H54 (cell line): ENCODE data around the gene SQSTM1.
A peak's percentile ranks its signal among the peaks of the same experiment; 100 is the strongest.

Experiments
- DNase-seq: peaks from one replicate; pipeline ENCODE4 v3.0.0; 2011; ENCODE audit warnings: low spot score, mixed read lengths; ENCODE audit not compliant: insufficient read length
- FAIRE-seq: peaks from 3 replicates; lab custom pipeline; 2011; peaks lifted over from hg19 to GRCh38; lab: Jason Lieb, UNC
- POLR2A ChIP-seq: IDR thresholded peaks from 2 replicates; pipeline ENCODE4 v1.6.1; 2011; ENCODE audit warnings: low read depth, mild to moderate bottlenecking, low read length

Gene SQSTM1

DNA sequence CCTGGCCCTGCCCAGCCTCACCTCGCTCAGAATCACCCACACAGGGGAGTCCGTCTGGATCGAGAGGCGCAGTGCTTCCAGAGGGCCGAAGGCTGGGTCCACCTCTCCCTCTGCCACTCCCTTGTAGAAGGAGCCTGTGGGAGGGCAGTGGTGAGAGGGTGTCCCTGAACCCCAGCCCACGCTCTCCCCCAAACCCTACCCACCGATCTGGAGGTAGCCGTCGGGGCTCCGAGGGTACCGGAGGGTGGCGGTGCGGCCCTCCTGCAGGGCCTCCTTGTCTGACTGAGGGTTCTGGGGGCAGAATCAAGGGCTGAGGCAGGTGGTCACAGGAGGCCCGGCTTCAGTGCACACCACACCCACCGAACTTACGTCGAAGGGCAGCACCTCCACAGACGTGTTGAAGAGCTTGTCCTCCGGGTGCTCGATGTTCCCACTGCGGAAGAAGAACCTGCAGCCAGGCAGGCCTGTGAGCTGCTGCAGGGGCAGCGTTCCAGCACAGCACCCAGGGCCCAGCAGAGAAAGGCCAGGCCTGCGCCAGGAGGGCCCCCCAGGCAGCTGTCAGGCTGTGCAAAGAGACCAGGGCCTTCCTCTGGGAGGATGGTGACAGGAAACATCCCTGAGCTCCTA, 22.4 kb upstream of the SQSTM1 start:
- DNase-seq, result no peak
- no peak for TF ChIP-seq POLR2A
- FAIRE-seq, result no peak

DNA sequence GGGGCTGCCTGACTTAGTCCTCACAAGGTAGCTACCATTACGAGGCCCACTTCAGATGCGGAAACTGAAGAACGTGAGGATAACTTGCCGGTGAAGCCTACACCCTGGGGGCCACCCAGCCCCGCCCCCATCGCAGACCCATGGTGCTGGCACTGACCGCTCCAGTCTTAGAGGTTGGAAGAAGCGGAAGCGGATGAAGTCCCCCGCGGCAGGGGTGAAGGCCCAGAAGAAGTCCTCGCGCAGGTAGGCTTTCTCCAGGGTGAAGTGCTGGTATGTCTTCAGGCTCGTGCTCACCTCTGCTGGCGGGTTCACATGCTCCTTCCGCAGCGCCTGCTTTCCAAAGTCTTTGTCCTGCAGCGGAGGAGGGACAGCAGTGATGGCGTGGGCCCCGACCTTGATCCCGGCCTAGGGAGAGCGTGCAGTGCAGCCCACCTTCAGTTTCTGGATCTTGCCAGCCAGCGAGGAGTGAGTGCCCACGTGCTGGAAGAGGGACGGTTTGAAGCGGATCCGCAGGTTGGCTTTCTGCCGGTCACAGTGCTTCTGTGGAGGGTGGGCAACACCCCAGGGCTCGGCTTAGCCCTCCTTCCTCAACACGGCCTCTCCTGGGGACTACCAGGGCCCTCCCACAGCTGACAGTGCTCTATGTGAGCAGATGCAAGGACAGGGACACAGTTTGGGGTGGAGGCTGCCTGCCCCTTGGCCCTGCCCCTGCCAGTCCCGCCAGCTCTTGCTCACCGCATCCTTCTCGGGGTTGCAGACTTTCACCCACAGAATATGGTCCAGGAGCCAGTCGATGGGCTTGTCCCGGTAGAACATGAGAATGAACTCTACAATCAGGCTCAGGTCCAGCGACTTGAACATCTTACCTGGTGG, 21.7 kb upstream of the SQSTM1 start:
- TF ChIP-seq POLR2A, result no peak
- FAIRE-seq, result no peak
- no peak for DNase-seq

DNA sequence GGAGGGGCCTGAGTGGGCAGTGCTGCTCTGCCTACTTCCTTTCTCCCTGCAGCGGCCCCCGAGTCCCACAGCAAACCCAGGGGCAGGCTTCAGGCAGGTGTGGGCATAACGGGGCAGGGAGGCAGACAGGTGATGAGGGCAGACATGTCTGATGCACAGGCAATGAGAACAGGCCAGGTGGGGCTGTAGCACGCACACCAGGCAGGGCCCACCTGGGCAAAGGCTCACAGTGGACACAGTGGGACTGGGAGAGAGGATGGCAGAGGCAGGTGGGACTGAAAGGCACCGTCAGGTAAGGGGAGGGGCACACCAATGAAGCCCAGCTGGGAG, 21.1 kb upstream of the SQSTM1 start:
- no peak for DNase-seq
- FAIRE-seq, result no peak
- TF ChIP-seq POLR2A, result no peak

DNA sequence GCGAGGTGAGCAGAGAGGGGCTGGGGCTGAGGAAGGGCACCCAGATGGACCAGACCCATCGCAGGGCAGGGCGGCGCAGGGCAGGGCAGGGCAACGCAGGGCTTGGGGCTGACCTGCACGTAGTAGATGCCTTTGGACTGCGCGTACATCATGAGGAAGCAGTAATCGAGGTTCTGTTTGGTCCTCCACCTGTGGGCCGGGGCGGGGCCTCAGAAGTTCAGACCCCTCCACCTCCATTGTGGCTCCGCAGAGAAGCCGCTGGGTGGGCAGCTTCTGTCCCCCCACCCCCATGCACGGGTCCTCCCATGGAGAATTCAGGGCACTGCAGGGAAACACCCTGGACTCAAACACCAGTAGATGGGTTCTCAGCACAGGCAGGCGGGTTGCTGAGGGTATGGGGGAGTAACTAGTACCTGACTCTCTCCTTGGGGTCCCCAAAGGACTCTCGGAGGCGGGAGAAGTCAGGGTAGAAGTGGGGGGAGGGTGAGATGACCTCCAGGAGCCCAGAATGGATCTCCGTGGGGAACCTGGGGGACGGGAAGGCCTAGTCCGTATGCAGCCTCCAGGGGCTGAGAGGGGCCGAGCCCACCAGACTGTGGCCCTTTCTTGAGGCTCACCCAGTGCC, 20.5 kb upstream of the SQSTM1 start:
- DNase-seq (no peak), FAIRE-seq (no peak)
- no peak for TF ChIP-seq POLR2A

DNA sequence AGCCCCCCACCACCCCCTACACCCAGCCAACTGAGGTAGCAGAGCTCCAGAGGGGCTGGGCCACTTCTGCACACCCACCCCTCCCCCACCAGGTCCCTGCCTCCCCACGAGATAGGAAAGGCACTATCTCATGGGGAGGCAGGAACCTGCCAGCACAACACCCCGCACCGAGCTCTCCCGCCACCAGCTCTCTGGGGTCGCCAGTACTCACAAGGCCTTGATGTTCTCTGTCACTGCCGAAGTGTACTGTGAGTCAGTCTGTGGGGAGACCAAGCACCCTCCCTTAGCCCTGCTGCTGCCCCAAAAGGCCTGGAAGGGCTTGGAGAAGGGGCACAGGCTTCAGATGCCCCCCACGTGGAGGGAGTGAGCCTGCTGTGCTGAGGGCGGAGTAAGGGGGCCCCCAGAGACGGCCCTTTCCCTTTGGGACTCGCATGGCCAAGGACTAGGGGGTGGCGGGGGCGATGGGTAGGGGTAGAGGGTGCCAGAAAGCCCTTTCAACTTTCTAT, 20.0 kb upstream of the SQSTM1 start:
- no peak for FAIRE-seq
- DNase-seq, result no peak
- TF ChIP-seq POLR2A, result no peak

DNA sequence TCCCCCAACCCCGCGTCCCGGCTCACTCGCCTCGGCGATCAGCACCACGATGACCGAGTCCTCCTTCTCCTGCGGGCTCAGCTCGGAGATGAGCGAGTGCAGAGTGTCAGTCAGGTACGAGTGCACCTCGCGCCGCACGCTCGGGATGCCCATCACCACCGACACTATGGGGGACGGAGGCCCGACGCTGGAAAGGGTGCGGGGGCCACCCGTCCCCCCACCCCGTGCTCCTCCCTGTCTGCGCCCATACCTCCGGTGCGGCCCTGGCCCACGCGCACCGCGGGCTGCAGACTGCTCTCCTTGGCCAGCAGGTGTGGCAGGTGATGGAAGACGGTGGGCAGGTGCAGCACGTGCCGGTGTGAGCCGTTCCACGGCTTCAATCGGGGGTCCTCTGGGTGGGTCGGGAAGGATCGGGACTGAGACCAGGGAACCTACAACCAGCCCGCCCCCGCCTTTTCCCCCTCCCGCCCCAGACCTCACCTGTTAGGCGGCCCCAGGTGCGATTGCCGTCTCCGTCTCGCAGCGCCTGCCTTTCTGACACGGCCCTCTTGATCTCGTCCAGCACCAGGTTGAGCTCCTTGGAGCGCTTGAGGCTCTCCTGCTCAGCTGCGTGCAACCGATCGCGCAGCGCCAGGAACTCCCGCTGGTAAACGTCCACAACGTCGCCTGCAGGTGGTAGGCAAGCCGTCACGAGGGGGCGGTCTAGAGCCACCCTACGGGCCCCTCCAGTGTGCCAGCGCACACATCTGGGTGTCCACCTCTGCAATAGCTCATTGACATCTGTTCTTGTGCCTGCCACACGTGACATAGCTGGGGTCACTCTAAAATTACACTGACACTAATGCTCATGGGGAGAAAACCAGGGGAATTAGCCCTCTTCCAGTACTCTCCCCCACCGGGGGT, 19.1 kb upstream of the SQSTM1 start:
- FAIRE-seq, result no peak
- TF ChIP-seq POLR2A, result no peak
- no peak for DNase-seq

DNA sequence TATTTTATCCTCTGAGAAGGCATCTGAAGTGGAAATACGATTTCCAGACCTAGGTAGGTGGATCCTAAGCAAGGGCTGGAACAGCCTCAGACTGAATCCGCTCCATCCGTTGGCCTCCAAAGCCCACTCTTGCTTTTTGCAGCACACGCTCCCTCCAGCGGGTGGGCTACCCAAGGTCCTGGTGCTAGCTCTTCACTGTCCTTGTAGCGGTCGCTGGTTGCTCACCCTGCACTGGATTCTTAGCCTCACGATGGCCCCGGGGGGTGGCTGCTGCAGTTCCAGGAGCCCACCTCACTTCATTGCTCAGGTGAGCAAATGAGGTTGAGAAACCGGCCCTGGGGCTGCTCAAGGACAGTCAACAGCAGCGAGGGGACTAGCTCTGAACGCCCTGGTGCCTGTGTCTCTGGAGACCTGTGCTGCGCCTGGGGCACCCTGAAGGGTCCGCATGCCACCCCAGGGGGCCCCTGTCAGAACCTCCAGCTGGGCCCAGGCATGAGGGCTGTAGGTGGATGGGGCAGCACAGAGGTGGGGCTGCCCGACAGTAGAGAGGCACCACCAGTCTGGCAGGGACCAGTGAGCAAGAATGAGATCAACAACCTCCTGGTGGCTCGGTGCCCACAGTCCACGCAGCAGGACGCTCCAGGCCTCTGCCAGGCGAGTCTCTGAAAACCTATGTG, 18.4 kb upstream of the SQSTM1 start:
- peak; percentile 66 for FAIRE-seq
- peak; percentile 99 for DNase-seq
- no peak for TF ChIP-seq POLR2A

DNA sequence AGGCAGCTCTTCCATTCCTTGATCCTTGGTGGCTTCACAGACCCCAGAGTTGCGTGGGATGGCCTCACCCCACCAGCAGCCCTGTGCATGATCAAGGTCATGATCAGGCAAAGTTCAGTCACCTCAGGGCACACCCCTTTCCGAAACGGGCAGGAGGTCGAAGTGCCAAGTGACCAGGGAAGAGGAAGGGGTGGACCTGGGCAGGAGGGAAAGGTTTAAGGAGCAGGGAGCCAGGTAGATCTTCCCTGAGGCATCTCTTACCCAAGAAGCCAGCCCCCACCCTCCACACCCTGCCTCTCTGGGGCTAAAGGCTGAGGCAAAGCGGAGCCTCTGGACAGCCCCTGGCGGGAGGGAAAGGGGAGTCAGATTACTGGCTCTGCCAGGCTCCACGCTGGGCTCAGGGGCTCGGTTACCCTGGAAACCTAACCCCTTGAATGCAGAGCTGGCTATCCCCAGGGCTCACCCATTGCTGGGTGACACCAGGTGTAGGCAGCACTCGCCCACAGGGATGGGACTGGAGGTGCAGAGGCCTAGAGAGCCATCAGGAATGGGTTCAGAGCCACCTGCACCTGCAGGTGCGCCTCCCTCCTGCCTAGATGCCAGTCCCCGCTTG, 17.6 kb upstream of the SQSTM1 start:
- no peak for DNase-seq
- no peak for TF ChIP-seq POLR2A
- no peak for FAIRE-seq

DNA sequence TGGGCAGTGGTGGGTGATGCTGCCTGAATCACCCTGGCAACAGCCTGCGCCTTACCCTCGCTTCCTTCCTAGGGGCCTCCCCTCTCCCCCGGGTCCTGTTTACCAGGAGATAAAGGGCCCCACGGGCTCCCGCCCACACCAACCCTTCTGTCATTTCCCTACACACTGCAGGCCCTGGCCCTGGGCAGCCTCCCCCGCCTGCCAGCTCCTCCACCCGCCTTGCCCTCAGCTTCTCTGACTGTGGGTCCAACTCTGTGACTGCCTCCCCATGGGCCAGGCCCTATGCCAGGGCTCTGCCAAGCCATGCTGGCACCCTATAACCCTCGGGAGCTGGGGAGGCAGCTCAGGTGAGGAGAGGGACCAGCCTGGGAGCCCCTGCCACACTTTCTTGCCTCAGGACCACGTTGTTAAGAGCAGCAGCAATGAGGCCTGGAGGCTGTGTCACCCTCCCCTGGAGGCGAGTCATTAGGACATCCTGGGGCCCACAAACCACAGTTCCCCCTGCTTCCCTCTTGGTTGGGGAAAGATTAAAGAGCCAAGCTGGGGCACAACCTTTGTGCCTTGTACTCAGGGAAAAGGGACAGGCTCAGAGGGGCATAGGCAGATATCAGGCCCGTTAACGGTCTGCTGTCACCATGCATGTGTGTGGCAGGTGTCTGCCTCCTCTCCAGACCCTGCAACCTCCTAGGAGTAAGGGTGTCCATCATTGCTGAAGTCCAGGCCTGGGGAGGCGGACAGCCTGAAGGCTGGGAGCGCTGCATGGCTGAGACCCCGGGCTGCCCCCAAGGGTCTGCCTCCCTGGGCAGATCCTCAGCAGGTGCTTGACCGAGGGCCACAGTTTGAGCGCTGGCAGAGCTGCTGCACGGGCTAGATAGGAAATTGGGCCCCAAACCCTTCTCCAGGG, 16.8 kb upstream of the SQSTM1 start:
- no peak for TF ChIP-seq POLR2A
- FAIRE-seq, result no peak
- DNase-seq, result peak; percentile 88

DNA sequence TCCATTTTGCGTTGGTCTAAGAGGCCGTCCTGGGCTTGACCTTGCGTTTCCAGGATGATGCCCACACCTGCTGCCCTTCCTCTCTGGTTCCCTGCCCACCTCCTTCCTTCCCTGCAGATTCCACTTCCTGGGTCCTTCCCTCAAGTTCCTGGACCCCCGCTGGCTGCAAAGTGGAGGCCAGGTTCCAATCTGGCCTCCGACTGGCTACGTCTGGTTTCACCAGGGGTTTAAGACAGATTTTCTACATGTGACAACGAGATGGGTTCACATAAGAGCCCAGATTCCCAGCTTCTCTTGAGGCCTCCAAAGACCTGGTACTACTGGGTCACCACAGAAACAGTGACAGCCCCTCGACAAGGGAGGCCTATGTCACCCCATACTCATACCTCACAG, 16.2 kb upstream of the SQSTM1 start:
- TF ChIP-seq POLR2A, result no peak
- DNase-seq (no peak), FAIRE-seq (no peak)

DNA sequence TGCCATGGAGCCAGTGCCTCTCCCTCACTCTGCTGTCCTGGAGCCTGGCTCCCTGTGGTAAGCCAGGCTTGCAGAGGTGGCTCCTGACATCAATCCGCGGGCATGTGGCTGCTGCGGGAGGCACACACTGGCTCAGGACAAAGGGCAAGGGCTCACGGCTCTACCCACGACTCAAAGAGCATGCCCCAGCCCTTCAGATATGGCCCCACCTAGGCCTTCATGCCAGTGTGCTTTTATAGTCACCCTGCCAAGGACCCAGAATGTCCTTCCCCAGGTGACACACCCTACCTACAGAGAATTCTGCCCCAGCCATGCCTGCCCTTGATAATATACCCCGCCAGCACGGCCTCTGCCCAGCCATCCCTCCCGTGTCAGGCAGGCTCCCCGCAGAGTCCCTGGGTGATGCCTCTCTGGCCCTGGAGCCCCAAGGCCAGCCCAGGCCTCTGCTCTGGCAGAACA, 15.6 kb upstream of the SQSTM1 start:
- peak; percentile 7; the same call in 1 of the 2 replicates for TF ChIP-seq POLR2A
- no peak for FAIRE-seq
- no peak for DNase-seq
